Gastrocnemius medialis (tissue), 4 donors: ENCODE data around the gene LRMDA. TPM values are rescaled to one million over a fixed set of nuclear protein-coding genes. Genes with fewer than 3 reads are reported as not detected.
A peak's percentile ranks its signal among the peaks of the same experiment; 100 is the strongest.

Experiments
- ATAC-seq, 2 donors: fragments of 150-250 bp; one replicate each; pipeline ENCODE4 v1.9.1; 2016
- DNase-seq, 2 donors: peaks; one replicate each; pipeline ENCODE4 v3.0.0-alpha.2; 2019
- H3K27ac ChIP-seq, 4 donors: fragments of 200-600 bp; sonication (generic); 1 replicate in 1 of 4; 2 replicates in 3 of 4; pipeline ENCODE4 v1.5.1; 2016 to 2018; ENCODE audit warnings: mild to moderate bottlenecking in 2 of 4, moderate library complexity in 1 of 4
- H3K27me3 ChIP-seq, 3 donors: fragments of 200-600 bp; sonication (generic) in 2 of 3; 1 replicate in 1 of 3; 2 replicates in 2 of 3; pipeline versions ENCODE4 v1.5.1 to v1.6.0; 2016 to 2019; ENCODE audit warnings: mild to moderate bottlenecking in 1 of 3, moderate library complexity in 1 of 3
- H3K36me3 ChIP-seq, 2 donors: fragments of 200-600 bp; sonication (generic) in 1 of 2; one replicate each; pipeline ENCODE4 v1.5.1; 2017 to 2018
- H3K4me1 ChIP-seq, 2 donors: fragments of 200-600 bp; sonication (generic) in 1 of 2; one replicate each; pipeline ENCODE4 v1.5.1; 2016 to 2017; ENCODE audit warnings: mild to moderate bottlenecking in 2 of 2
- H3K4me3 ChIP-seq, 4 donors: fragments of 200-600 bp; sonication (generic) in 3 of 4; 1 replicate in 1 of 4; 2 replicates in 3 of 4; pipeline ENCODE4 v1.5.1; 2016 to 2019; ENCODE audit warnings: mild to moderate bottlenecking in 2 of 4
- H3K9me3 ChIP-seq, 3 donors: fragments of 200-600 bp; sonication (generic) in 2 of 3; 1 replicate in 1 of 3; 2 replicates in 2 of 3; pipeline ENCODE4 v1.5.1; 2016 to 2019
- CTCF ChIP-seq, 5 experiments: fragments of 450-650 bp in 3 of 5; fragments of 200-600 bp in 2 of 5; sonication (generic) in 2 of 5; IDR thresholded peaks in 4 of 5; conservative IDR thresholded peaks in 1 of 5; 1 replicate in 4 of 5; 2 replicates in 1 of 5; pipeline ENCODE4 v1.5.1; 2016 to 2019; ENCODE audit warnings: antibody characterized with exemption in 5 of 5, mild to moderate bottlenecking in 3 of 5, moderate library complexity in 3 of 5
- POLR2A ChIP-seq, 2 donors: fragments of 450-650 bp; IDR thresholded peaks; one replicate each; pipeline ENCODE4 v1.6.1; 2017; ENCODE audit warnings: antibody characterized with exemption in 2 of 2, mild to moderate bottlenecking in 2 of 2, moderate library complexity in 2 of 2
- in situ Hi-C, 4 donors: fragments of 200-750 bp; cut with MboI; loops; one replicate each; pipeline versions ENCODE4 v1.15.0 to v1.8.0; 2017; ENCODE audit warnings: low sequenced_read_pairs in 4 of 4
- intact Hi-C: fragments of 100-400 bp; cut with DNase I; formaldehyde crosslinking; loops from one replicate; pipeline ENCODE4 v1.15.1; 2023; ENCODE audit warnings: low total_unique reads
- total RNA-seq, 4 donors: library from RNA; depleted of rRNA; stranded (reverse); fragments of >200 nt; gene quantifications; one replicate each; pipeline versions ENCODE4 v1.1.0 to v1.2.3, GENCODE V29; 2016

The LRMDA gene
- total RNA-seq, 4 donors from 2014 or later = 0.80 to 4.5 (median 1.4) TPM

DNA sequence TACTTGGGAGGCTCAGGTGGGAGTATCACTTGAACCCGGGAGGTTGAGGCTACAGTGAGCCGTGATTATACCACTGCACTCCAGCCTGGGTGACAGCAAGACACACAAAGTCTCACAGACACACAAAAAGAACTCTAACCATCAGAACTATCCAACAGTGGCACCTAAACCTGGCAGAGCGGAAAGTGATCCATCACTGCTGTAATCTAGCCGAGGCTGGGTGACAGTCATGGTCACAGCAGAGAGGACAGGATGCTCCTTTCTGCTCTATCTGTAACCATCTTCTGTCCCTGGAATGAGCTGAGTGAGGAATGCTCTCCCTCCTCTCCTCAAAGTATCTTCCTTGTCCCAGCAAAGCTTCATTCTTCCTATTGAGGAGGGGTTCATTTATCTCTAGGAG is 656.6 kb downstream of the LRMDA start:
- in situ Hi-C loops (no loop called here), intact Hi-C loops (no loop called here)
- ATAC-seq = peak in 1 of 2 donors; percentile 38

GRCh38 chr10:76088980-76089379 is 657.6 kb downstream of the LRMDA start:
- DNase-seq (no peak), ATAC-seq (no peak)
- Histone ChIP-seq H3K36me3 (no peaks in the 10 kb centered on the region), H3K4me1 (peaks cover 18 to 33% of the 10 kb centered on the region in 2 donors), H3K9me3 (no peaks in the 10 kb centered on the region), H3K27me3 (no peaks in the 10 kb centered on the region), H3K27ac (no peak overlapping the region), H3K4me3 (no peak overlapping the region)
- intact Hi-C loops = no loop called here
- in situ Hi-C loops = no loop called here
- TF ChIP-seq POLR2A (IDR thresholded peaks at IDR 0.05) (no peak), CTCF (IDR thresholded peaks at IDR 0.05 in 4 of 5, conservative IDR thresholded peaks at IDR 0.05 in 1 of 5) (no peak)

More for the DNA sequence above, 656.6 kb downstream of the LRMDA start:
- no peak for DNase-seq
- Histone ChIP-seq H3K4me3 (no peak overlapping the region), H3K9me3 (no peaks in the 10 kb centered on the region), H3K27ac (peak overlapping the region in 1 of 4 donors; percentile 64), H3K36me3 (no peaks in the 10 kb centered on the region), H3K27me3 (no peaks in the 10 kb centered on the region), H3K4me1 (peaks cover 18 to 33% of the 10 kb centered on the region in 2 donors)
- TF ChIP-seq POLR2A (IDR thresholded peaks at IDR 0.05) (no peak), CTCF (IDR thresholded peaks at IDR 0.05 in 4 of 5, conservative IDR thresholded peaks at IDR 0.05 in 1 of 5) (no peak)

DNA sequence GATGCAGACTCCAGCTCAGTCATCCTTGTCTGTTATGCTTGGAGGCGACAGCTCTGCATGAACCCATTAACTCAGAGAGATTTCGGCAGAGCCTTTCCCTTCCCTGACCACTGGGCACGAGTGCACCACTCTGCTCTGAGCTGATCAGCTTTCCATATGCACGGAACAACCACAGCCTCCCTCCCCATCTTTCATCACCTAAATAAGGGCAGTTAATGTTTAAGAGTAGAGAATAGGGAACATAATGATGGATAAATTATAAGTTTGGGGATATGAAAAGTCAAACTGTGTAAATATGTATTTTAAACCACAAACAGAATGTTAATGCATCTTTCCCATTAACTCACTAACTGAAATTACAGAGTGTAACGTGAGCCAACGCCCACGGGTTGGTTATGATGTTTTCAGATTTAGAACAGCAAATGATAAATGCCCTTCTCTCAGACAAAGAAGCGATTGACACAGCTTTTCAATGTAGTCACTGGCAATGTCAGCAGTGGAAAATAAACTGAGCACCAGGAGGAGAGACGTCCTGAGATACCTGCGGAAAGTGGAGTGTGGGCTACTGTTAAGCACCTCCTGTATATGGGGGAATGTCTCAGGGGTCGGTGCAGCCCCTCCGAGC is 658.2 kb downstream of the LRMDA start:
- no peak for DNase-seq
- TF ChIP-seq POLR2A (IDR thresholded peaks at IDR 0.05) = no peak
- no peak for TF ChIP-seq CTCF (IDR thresholded peaks at IDR 0.05 in 4 of 5, conservative IDR thresholded peaks at IDR 0.05 in 1 of 5)
- Histone ChIP-seq H3K9me3 (no peaks in the 10 kb centered on the region), H3K36me3 (no peaks in the 10 kb centered on the region), H3K27ac (no peak overlapping the region), H3K4me1 (peaks cover 18 to 33% of the 10 kb centered on the region in 2 donors), H3K4me3 (no peak overlapping the region), H3K27me3 (no peaks in the 10 kb centered on the region)
- ATAC-seq = no peak
- in situ Hi-C loops = no loop called here
- intact Hi-C loops = no loop called here

GRCh38 chr10:76091926-76092325 is 660.5 kb downstream of the LRMDA start:
- peaks cover 0 to 15% of the 10 kb centered on the region in 2 donors for H3K4me1 ChIP-seq
- in situ Hi-C loops = no loop called here

More at GRCh38 chr10:76091926-76092325, 660.5 kb downstream of the LRMDA start:
- intact Hi-C loops = no loop called here
- DNase-seq = no peak
- H3K9me3 ChIP-seq = no peaks in the 10 kb centered on the region
- no peak for ATAC-seq
- H3K4me3 ChIP-seq = no peak overlapping the region
- H3K27ac ChIP-seq = no peak overlapping the region
- no peaks in the 10 kb centered on the region for H3K27me3 ChIP-seq
- TF ChIP-seq CTCF (IDR thresholded peaks at IDR 0.05 in 4 of 5, conservative IDR thresholded peaks at IDR 0.05 in 1 of 5) (no peak), POLR2A (IDR thresholded peaks at IDR 0.05) (no peak)
- no peaks in the 10 kb centered on the region for H3K36me3 ChIP-seq
